GM21390 (cell line): ENCODE measurements around the gene GAN.
"Not testable (repeated sequence)": the region's sequence is repeated elsewhere in the genome, so short reads cannot be mapped to it uniquely, and the experiment has no call there.

ENCODE experiments used
- ATAC-seq: cut with Tn5 transposase; IDR thresholded peaks from one replicate; pipeline ENCODE4 v1.9.1; 2021; ENCODE audit not compliant: unreplicated experiment

Gene GAN

GRCh38 chr16:81421536-81421935 is 106.8 kb downstream of the GAN start:
- no peak for ATAC-seq

DNA sequence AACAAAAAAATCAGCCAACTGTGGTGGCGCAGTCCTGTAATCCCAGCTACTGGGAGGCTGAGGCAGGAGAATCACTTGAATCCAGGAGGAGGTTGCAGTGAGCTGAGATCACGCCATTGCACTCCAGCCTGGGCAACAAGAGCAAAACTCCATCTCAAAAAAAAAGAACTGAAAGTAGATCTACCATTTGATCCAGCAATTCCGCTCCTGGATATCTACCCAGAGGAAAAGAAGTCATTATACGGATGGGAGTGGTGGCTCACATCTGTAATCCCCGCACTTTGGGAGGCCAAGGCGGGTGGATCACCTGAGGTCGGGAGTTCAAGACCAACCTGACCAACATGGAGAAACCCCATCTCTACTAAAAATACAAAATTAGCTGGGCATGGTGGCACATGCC is 107.4 kb downstream of the GAN start:
- ATAC-seq = not testable (repeated sequence)

DNA sequence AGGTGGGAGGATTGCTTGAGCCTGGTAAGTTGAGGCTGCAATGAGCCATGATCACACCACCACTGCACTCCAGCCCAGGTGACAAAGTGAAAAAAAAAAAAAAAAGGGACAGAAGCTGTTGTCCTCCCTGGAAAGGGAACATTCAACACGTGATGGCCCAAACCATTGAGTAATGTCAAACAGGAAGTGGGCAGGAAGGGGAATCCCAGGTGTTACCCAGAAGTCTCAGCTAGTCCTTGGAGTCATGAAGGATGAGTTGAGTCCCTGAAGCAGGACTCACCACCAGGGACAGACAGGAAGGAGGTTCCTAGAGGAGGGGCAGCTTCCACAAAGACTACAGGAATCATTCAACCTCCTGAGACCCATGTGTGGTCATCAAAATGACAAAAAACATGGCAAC is 110.0 kb downstream of the GAN start:
- ATAC-seq = no peak

DNA sequence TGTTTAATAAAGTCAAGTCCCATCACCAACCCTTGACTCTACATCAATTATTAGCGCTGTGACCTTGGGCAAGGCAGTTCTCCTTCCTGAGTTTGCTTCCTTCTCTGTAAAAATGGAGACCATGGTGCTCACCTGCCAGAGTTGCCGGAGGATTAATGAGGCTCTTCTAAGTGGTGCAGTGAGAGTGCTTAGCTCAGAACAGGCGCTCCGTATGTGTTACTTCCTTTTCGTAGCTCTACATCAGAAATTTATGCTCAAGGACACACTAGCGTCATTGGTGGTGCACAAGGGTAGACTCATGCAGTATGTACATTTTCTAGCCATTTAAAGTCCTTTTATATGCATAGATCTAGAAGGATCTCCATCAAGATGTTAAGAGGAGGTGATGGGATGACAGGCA is 112.5 kb downstream of the GAN start:
- ATAC-seq = no peak

DNA sequence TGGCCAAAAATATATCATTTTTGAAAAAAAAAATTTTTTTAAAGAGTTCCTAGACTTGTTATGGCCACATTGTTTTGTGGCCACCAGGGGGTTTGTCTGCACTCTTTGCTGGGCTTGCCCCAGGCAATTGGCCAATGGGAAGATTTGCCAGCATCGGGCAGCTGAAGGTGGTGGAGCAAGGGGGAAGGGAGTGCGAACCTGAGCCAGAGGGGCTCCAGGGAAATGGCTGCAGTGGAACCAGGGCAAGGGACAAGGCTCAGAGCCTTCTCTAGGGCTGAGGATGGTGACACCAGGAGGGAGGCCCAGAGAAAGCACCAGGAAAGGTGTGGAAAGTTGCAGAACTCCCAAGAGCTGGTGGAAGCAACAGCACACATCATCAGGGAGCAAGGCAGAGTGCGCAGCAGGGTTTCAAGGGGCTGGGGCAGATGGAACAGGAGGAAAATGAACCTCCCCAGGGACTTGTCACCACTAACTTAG is 114.3 kb downstream of the GAN start:
- no peak for ATAC-seq

GRCh38 chr16:81431554-81432353 is 117.0 kb downstream of the GAN start:
- ATAC-seq = no peak

GRCh38 chr16:81432937-81433557 is 118.3 kb downstream of the GAN start:
- ATAC-seq = no peak

DNA sequence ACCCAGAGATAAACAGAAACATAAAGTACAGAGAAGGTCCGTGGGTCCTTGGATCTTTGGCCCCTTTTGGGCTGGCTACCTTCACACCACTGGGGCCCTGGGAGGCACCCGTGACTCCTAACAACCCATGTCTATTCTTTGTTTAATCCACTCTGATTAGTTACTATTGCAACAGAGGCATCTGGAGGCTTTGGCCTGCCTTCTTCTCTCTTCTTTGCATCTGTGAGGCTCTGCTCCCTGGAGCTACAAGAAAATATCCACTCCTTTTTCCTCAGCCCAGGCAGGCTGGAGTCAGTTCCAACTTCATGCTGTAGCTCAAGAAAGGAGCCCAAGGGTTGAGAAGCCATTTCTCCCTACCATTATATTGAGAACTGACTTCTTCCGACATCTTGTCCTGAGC is 120.3 kb downstream of the GAN start:
- ATAC-seq = no peak

DNA sequence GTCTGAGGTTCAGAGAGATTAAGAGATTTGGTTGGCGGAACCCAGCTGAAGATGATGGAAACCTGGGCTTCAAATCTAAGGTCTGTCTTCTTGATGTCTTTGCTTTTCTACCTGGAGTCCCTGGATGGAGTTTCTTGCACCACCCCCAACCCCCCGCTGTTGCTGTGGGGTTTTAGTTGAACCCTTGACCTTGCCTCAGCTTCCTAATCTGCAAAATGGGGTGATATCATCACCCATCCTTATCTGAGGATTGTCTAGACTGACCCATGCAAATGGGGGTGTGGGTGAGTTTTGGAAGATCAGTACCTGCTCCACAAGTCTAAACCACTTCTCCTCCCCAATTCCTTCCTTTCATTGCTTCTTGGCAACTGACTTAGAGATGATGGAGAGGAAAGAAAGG is 120.8 kb downstream of the GAN start:
- no peak for ATAC-seq

DNA sequence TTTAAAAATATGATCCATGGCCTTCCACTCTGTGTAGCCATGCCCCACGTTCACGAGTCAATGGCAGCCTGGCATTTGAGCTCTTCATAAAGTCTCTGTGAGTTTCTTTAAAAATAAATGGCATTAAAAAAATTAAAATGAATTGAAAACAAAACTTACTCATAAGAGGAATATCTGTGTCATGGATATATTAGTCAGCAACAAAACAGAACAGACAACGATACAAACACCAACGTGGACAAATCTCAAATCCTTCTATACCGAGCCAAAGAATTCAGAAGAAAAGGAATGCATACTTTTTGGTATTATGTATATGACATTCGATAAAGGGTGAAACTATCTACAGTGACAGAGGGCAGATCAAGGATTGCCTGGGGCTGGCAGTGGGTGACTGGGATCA is 121.6 kb downstream of the GAN start:
- no peak for ATAC-seq

GRCh38 chr16:81437865-81438264 is 123.1 kb downstream of the GAN start:
- ATAC-seq = no peak
